Activated CD4-positive, alpha-beta T cell treated with anti-CD3 and anti-CD28 coated beads, Interleukin-2, amount 50 U/mL, for 48 hours (primary cell): Measurements from ENCODE around the gene RTL10.

ENCODE experiments used
- DNase-seq, 2 experiments: peaks; one replicate each; pipeline ENCODE4 v3.0.0-alpha.2; 2020

The RTL10 gene

DNA sequence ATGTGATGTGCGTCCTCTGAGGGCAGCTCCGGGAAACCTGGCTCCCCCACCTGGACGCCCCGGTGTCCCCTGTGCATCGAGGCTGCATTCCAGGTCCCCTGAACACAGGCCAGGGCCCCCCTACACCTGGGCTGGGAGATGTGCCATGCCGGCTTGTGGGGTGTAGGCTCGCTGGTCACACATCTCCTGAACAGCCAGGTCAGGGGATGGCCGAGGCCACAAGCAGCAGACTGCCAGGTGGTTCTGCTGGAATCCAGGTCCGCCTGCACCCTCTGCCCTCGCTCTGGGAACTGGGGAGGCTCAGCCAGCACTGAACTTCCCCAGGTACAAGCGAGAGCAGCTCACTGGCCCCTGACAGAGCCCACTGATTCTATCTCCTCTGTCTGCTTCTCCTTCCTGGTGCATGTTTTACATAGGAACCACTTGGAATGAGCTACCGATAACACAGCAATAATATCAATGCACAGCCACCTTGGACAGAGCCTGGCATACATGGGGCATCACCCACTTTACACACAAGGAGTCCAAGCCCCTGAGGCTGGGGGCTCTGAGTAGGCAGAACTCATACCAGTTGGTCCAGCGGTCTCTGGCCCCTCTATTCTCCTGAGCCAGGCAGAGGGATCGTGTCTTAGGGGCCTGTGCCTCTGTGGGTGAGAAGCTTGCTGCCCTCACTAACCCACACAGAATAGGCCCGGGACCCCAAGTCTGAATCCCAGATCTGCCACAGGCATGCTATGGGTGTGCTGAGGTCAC is 47.3 kb downstream of the RTL10 start:
- no peak for DNase-seq

- no peak for DNase-seq
Observed at GRCh38 chr22:19806213-19807160, 48.2 kb downstream of the RTL10 start.

GRCh38 chr22:19805821-19806212 is 48.9 kb downstream of the RTL10 start:
- DNase-seq, result no peak
